OCI-LY7 (cell line): ENCODE data around the gene NHS.

Experiments
- CTCF ChIP-seq: fragments of 200-600 bp; sonication (generic); conservative IDR thresholded peaks from 2 replicates; pipeline ENCODE4 v1.5.1; 2014; ENCODE audit warnings: mild to moderate bottlenecking, antibody characterized with exemption, low read length, moderate library complexity, mixed read lengths
- EZH2phosphoT487 ChIP-seq: fragments of 200-600 bp; sonication (generic); IDR thresholded peaks from 2 replicates; pipeline ENCODE4 v1.6.1; 2018; ENCODE audit warnings: low read depth, borderline replicate concordance, mild to moderate bottlenecking, mixed run types, antibody characterized with exemption, low read length, moderate library complexity, mixed read lengths

GRCh38 chrX:17433965-17434364 is 59.0 kb downstream of the NHS start:
- TF ChIP-seq CTCF (no peak), EZH2phosphoT487 (no peak)
